Measurements from ENCODE around the gene TSHZ2. TPM values are rescaled to one million over a fixed set of nuclear protein-coding genes. Genes with fewer than 3 reads are reported as not detected.

TSHZ2 gene
- total and polyA plus RNA-seq, 2 of the 4 experiments (the other 2 are of a cell fraction), result under 0.01 to 0.02 TPM

DNA sequence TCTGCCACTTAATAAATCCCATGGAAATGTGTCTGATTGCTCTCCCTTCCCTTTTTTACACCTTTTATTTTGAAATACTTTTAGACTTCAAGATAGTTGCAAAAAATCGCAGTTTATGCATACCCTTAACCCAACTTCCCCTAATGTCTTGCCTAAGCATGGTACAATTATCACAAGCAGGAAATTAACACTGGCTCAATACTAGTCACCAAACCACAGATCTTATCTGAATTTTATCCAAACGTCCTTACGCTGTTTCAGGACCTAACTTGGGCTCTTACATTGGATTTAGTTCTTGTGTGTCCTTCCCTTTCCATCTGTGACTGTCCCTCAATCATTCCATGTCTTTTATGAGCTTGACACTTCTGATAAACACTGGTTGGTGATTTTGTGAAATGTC is 475.2 kb downstream of the TSHZ2 start:
- Histone ChIP-seq H3K4me2 (ENCODE audit: low read depth, low read length) (no peak overlapping the region), H2AK5ac (ENCODE audit: low read depth, low read length) (no peak overlapping the region), H3K27me3 (ENCODE audit: control insufficient read depth, insufficient read depth, low read length) (peaks cover 2% of the 10 kb centered on the region; the same call in 1 of the 2 replicates), H3K14ac (replicated peaks; ENCODE audit: low read depth, low read length) (no peak overlapping the region), H3K79me1 (ENCODE audit: low read depth in 1 of 2, low read length in 2 of 2) (no peaks in the 10 kb centered on the region), H2BK15ac (ENCODE audit: low read depth, low read length) (no peak overlapping the region), H2AFZ (replicated peaks; ENCODE audit: low read length, poor library complexity) (no peak overlapping the region), H3K4me1 (ENCODE audit: control insufficient read depth, insufficient read depth, low read length) (no peaks in the 10 kb centered on the region), H3K4me3 (ENCODE audit: insufficient read depth, low read depth, low read length) (no peak overlapping the region), H2BK120ac (ENCODE audit: low read depth, low read length) (no peak overlapping the region), H3K9me3 (ENCODE audit: control insufficient read depth, insufficient read depth, low read length) (no peaks in the 10 kb centered on the region), H4K8ac (ENCODE audit: low read depth in 2 of 2, low read length in 2 of 2) (no peak overlapping the region), H3K56ac (ENCODE audit: extremely low read depth, insufficient read depth, low read length) (no peak overlapping the region), H4K91ac (ENCODE audit: insufficient read depth, low read depth, low read length) (no peak overlapping the region), H2BK20ac (ENCODE audit: low read depth, low read length) (no peak overlapping the region), H3K36me3 (ENCODE audit: control insufficient read depth, insufficient read depth, low read length) (no peaks in the 10 kb centered on the region), H3K18ac (ENCODE audit: low read depth, low read length) (no peak overlapping the region), H3K9ac (ENCODE audit: low read depth, low read length) (no peak overlapping the region), H3K23ac (ENCODE audit: low read depth, low read length) (no peak overlapping the region), H4K5ac (ENCODE audit: low read depth, low read length) (no peak overlapping the region), H2AK9ac (replicated peaks; ENCODE audit: low read depth, low read length, poor library complexity) (no peak overlapping the region), H3K4ac (ENCODE audit: low read depth, low read length) (no peak overlapping the region), H3K9me1 (ENCODE audit: insufficient read depth, low read length) (no peaks in the 10 kb centered on the region), H2BK5ac (ENCODE audit: low read depth, low read length, poor library complexity, severe bottlenecking) (no peak overlapping the region), H3K27ac (ENCODE audit: insufficient read depth, low read length) (no peak overlapping the region), H4K20me1 (ENCODE audit: insufficient read depth, low read length) (no peaks in the 10 kb centered on the region)
- in situ Hi-C loops (cut with MboI; ENCODE audit: low sequenced_read_pairs), result no loop called here
- CTCF ChIA-PET, result no interaction called here
- DNase-seq (no peak), ATAC-seq (ENCODE audit: low read depth) (no peak)
- POLR2A ChIA-PET (ENCODE audit: unreplicated experiment), result no interaction called here
- dilution Hi-C loops (cut with HindIII; ENCODE audit: low sequenced_read_pairs, unreplicated experiment), result no loop called here
- TF ChIP-seq MAFK (IDR thresholded peaks at IDR 0.05; ENCODE audit: low read depth, low read length), result no peak
- TF ChIP-seq, protein P1, sequence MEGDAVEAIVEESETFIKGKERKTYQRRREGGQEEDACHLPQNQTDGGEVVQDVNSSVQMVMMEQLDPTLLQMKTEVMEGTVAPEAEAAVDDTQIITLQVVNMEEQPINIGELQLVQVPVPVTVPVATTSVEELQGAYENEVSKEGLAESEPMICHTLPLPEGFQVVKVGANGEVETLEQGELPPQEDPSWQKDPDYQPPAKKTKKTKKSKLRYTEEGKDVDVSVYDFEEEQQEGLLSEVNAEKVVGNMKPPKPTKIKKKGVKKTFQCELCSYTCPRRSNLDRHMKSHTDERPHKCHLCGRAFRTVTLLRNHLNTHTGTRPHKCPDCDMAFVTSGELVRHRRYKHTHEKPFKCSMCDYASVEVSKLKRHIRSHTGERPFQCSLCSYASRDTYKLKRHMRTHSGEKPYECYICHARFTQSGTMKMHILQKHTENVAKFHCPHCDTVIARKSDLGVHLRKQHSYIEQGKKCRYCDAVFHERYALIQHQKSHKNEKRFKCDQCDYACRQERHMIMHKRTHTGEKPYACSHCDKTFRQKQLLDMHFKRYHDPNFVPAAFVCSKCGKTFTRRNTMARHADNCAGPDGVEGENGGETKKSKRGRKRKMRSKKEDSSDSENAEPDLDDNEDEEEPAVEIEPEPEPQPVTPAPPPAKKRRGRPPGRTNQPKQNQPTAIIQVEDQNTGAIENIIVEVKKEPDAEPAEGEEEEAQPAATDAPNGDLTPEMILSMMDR (conservative IDR thresholded peaks at IDR 0.05; ENCODE audit: low read depth, low read length), result no peak
- TF ChIP-seq CHD1 (IDR thresholded peaks at IDR 0.05; ENCODE audit: low read depth, low read length), result no peak
- TF ChIP-seq FOS (IDR thresholded peaks at IDR 0.05; ENCODE audit: low read depth, low read length), result no peak
- no peak for TF ChIP-seq NFE2L2 (IDR thresholded peaks at IDR 0.05; ENCODE audit: low read depth, low read length)
- no peak for TF ChIP-seq RAD21 (IDR thresholded peaks at IDR 0.05; ENCODE audit: low read length)
- TF ChIP-seq, protein P2, sequence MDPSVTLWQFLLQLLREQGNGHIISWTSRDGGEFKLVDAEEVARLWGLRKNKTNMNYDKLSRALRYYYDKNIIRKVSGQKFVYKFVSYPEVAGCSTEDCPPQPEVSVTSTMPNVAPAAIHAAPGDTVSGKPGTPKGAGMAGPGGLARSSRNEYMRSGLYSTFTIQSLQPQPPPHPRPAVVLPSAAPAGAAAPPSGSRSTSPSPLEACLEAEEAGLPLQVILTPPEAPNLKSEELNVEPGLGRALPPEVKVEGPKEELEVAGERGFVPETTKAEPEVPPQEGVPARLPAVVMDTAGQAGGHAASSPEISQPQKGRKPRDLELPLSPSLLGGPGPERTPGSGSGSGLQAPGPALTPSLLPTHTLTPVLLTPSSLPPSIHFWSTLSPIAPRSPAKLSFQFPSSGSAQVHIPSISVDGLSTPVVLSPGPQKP (IDR thresholded peaks at IDR 0.05; ENCODE audit: borderline replicate concordance, low read depth, low read length), result no peak
- no peak for TF ChIP-seq SMC3 (IDR thresholded peaks at IDR 0.05; ENCODE audit: low read depth, low read length)
- no peak for TF ChIP-seq MAZ (IDR thresholded peaks at IDR 0.05; ENCODE audit: borderline replicate concordance, low read depth, low read length)
- no peak for TF ChIP-seq MXI1 (IDR thresholded peaks at IDR 0.05; ENCODE audit: borderline replicate concordance, low read depth, low read length)
- no peak for TF ChIP-seq RFX5 (IDR thresholded peaks at IDR 0.05; ENCODE audit: low read depth, low read length)
- no peak for TF ChIP-seq POLR2A (IDR thresholded peaks at IDR 0.05; ENCODE audit: low read depth, low read length)
- TF ChIP-seq, protein P3, sequence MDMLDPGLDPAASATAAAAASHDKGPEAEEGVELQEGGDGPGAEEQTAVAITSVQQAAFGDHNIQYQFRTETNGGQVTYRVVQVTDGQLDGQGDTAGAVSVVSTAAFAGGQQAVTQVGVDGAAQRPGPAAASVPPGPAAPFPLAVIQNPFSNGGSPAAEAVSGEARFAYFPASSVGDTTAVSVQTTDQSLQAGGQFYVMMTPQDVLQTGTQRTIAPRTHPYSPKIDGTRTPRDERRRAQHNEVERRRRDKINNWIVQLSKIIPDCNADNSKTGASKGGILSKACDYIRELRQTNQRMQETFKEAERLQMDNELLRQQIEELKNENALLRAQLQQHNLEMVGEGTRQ (IDR thresholded peaks at IDR 0.05; ENCODE audit: low read depth, low read length), result no peak
- TF ChIP-seq RCOR1 (IDR thresholded peaks at IDR 0.05; ENCODE audit: insufficient replicate concordance, low read length), result no peak
- no peak for TF ChIP-seq CEBPB (IDR thresholded peaks at IDR 0.05; ENCODE audit: low read depth, low read length)
- TF ChIP-seq BHLHE40 (IDR thresholded peaks at IDR 0.05; ENCODE audit: low read depth, low read length), result no peak
- WGBS, 2 experiments (ENCODE audit: extremely low coverage in 2 of 2, insufficient read length in 1 of 2), result 80% methylated on average over 1 of the region's 3 CpGs; no CpG with 5 or more reads in 1 of the 2 experiments
- BruUV-seq (replicated peaks), result no TSS peak
- intact Hi-C loops (cut with micrococcal nuclease), result no loop called here

All from IMR-90 (cell line).